HepG2 (cell line): Measurements from ENCODE around the gene SPRYD3. TPM values are rescaled to one million over a fixed set of nuclear protein-coding genes. Genes with fewer than 3 reads are reported as not detected.

Source experiments
- AGO2 ChIP-seq: fragments of 200-400 bp; formaldehyde crosslinking; optimal IDR thresholded peaks from 2 replicates; pipeline ENCODE3; 2017; ENCODE audit warnings: mild to moderate bottlenecking, low read depth, low read length, moderate library complexity
- ESRRA ChIP-seq: sonication (generic); formaldehyde crosslinking; IDR thresholded peaks from 2 replicates; pipeline ENCODE4 v1.5.1; 2020; ENCODE audit warnings: mild to moderate bottlenecking, low read depth, missing genetic modification reagents
- ETS1 ChIP-seq: sonication (generic); formaldehyde crosslinking; IDR thresholded peaks from 2 replicates; pipeline ENCODE4 v1.4.0; 2020; ENCODE audit warnings: missing genetic modification reagents
- GABPA ChIP-seq, 2 experiments: IDR thresholded peaks; 2 replicates each; pipeline ENCODE4 v1.6.1; 2011 to 2016; ENCODE audit warnings: low read depth in 2 of 2, low read length in 1 of 2, missing biosample characterization in 1 of 2, missing genetic modification characterization in 1 of 2
- GATAD1 ChIP-seq: IDR thresholded peaks from 2 replicates; pipeline ENCODE4 v1.6.1; 2016; ENCODE audit warnings: missing genetic modification reagents, missing compliant biosample characterization
- HNRNPK ChIP-seq: fragments of 200-400 bp; formaldehyde crosslinking; IDR thresholded peaks from 2 replicates; pipeline ENCODE4 v1.6.1; 2018; ENCODE audit warnings: low read length, low read depth, moderate library complexity, mild to moderate bottlenecking; ENCODE audit not compliant: poor library complexity, severe bottlenecking
- MEIS1 ChIP-seq: sonication (generic); formaldehyde crosslinking; IDR thresholded peaks from 2 replicates; pipeline ENCODE4 v1.9.0; 2021; ENCODE audit warnings: mild to moderate bottlenecking, missing genetic modification reagents, moderate library complexity, borderline replicate concordance
- MZF1 ChIP-seq: sonication (generic); formaldehyde crosslinking; IDR thresholded peaks from 2 replicates; pipeline ENCODE4 v1.8.1; 2023; ENCODE audit warnings: mild to moderate bottlenecking, missing genetic modification reagents, borderline replicate concordance
- ZBTB20 ChIP-seq: sonication (generic); formaldehyde crosslinking; IDR thresholded peaks from 2 replicates; pipeline ENCODE4 v1.8.1; 2023; ENCODE audit warnings: missing genetic modification reagents, low read depth, mild to moderate bottlenecking, borderline replicate concordance
- ZFP1 ChIP-seq: IDR thresholded peaks from 2 replicates; pipeline ENCODE4 v1.6.1; 2016
- ZFP37 ChIP-seq: sonication (generic); formaldehyde crosslinking; IDR thresholded peaks from 2 replicates; pipeline ENCODE4 v1.4.0; 2020; ENCODE audit warnings: missing genetic modification reagents, borderline replicate concordance
- ZNF225 ChIP-seq: sonication (generic); formaldehyde crosslinking; IDR thresholded peaks from 2 replicates; pipeline ENCODE4 v1.4.0; 2020; ENCODE audit warnings: mild to moderate bottlenecking, missing genetic modification reagents
- ZNF230 ChIP-seq: sonication (generic); formaldehyde crosslinking; IDR thresholded peaks from 2 replicates; pipeline ENCODE4 v1.4.0; 2020; ENCODE audit warnings: mild to moderate bottlenecking, missing genetic modification reagents
- ZNF232 ChIP-seq: sonication (generic); formaldehyde crosslinking; IDR thresholded peaks from 2 replicates; pipeline ENCODE4 v1.4.0; 2020; ENCODE audit warnings: missing genetic modification reagents, borderline replicate concordance
- ZNF382 ChIP-seq: sonication (generic); formaldehyde crosslinking; IDR thresholded peaks from 2 replicates; pipeline ENCODE4 v1.5.0; 2020; ENCODE audit warnings: missing genetic modification reagents, mild to moderate bottlenecking, borderline replicate concordance
- ZNF468 ChIP-seq: sonication (generic); formaldehyde crosslinking; IDR thresholded peaks from 2 replicates; pipeline ENCODE4 v1.8.0; 2022; ENCODE audit warnings: mild to moderate bottlenecking, moderate library complexity, missing genetic modification reagents
- ZNF512B ChIP-seq: sonication (generic); formaldehyde crosslinking; IDR thresholded peaks from 2 replicates; pipeline ENCODE4 v1.5.1; 2020; ENCODE audit warnings: missing genetic modification reagents, mild to moderate bottlenecking, borderline replicate concordance
- ZNF724P ChIP-seq: sonication (generic); formaldehyde crosslinking; IDR thresholded peaks from 2 replicates; pipeline ENCODE4 v1.8.0; 2022; ENCODE audit warnings: missing genetic modification reagents, borderline replicate concordance
- polyA plus RNA-seq, 8 experiments: library from polyadenylated mRNA; depleted of rRNA in 3 of 8; stranded (reverse) in 7 of 8; unstranded in 1 of 8; fragments of >200 nt; fragmentation: Illumina TruSeq in 4 of 8; extraction: Trizol in 4 of 8; gene quantifications; 2 replicates each; pipeline versions ENCODE4 v1.2.1 to v1.2.3, GENCODE V29; 2011 to 2016; ENCODE audit warnings: low read depth in 4 of 8, missing spikeins in 1 of 8, mixed read lengths in 1 of 8; ENCODE audit not compliant: insufficient read depth in 1 of 8
- total RNA-seq, 5 experiments: library from RNA; depleted of rRNA; stranded (reverse); fragments of >200 nt; fragmentation: Illumina TruSeq; extraction: Trizol; gene quantifications; 2 replicates each; pipeline ENCODE4 v1.2.3, GENCODE V29; 2016; ENCODE audit warnings: low read depth in 1 of 5
- TF ChIP-seq, protein P1 (sequence below): sonication (generic); formaldehyde crosslinking; IDR thresholded peaks from 2 replicates; pipeline ENCODE4 v1.4.0; 2020; ENCODE audit warnings: missing genetic modification reagents

The SPRYD3 gene
- total and polyA plus RNA-seq, 2 of the 13 experiments (the other 11 are each of a cell fraction or from before 2014, with no cell fraction given) = 9.0 to 9.2 TPM

DNA sequence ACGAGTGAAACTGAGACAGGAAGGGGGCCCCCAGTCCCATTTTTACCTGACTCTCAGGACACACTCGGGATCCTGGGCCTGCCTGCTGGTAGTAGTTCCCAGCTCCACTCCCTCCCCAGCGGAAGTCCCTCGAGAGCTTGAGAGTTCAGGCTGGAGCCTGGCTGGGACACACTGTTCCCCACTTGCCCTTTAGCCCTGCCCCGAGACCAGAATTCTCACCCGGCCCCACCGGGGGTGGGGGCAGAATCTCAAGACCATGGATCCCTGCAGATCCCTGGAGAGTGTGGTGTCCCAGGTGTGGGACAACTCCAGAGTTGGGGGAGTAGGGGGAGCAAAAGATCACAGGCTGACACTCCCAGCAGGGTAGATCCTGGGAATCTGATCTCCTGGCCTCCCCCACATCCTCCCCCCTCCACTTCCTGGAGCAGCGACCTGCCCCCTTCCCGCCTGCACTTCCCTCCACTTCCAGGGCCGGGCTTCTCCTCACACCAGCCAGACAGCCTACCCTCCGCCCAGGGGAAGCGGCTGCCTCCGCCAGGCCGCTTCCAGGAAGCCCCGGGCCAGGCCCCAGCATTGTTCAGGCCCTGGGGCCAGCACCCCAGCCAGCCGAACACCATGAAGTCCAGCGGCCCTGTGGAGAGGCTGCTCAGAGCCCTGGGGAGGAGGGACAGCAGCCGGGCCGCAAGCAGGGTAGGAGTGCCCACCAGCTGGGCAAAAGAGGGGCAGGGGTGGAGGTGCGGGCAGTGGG, 29.4 kb downstream of the SPRYD3 start, which contains the start of gene TNS2 (continued):
- TF ChIP-seq MZF1 = no peak
- no peak for TF ChIP-seq ZNF382
- no peak for TF ChIP-seq GATAD1
- no peak for TF ChIP-seq ZNF468 (CRISPR knock-in tag)
- no peak for TF ChIP-seq GABPA (IDR thresholded peaks at IDR 0.05; ENCODE audit: low read depth, low read length)
- TF ChIP-seq GABPA (CRISPR knock-in tag; IDR thresholded peaks at IDR 0.05; ENCODE audit: low read depth) = peak; percentile 73; the same call in 1 of the 2 replicates
- no peak for TF ChIP-seq ZNF724P (CRISPR knock-in tag)
- TF ChIP-seq ZBTB20 (CRISPR knock-in tag) = no peak; the same call in 1 of the 2 replicates
- TF ChIP-seq AGO2 = peak; percentile 79
- TF ChIP-seq, protein P1, sequence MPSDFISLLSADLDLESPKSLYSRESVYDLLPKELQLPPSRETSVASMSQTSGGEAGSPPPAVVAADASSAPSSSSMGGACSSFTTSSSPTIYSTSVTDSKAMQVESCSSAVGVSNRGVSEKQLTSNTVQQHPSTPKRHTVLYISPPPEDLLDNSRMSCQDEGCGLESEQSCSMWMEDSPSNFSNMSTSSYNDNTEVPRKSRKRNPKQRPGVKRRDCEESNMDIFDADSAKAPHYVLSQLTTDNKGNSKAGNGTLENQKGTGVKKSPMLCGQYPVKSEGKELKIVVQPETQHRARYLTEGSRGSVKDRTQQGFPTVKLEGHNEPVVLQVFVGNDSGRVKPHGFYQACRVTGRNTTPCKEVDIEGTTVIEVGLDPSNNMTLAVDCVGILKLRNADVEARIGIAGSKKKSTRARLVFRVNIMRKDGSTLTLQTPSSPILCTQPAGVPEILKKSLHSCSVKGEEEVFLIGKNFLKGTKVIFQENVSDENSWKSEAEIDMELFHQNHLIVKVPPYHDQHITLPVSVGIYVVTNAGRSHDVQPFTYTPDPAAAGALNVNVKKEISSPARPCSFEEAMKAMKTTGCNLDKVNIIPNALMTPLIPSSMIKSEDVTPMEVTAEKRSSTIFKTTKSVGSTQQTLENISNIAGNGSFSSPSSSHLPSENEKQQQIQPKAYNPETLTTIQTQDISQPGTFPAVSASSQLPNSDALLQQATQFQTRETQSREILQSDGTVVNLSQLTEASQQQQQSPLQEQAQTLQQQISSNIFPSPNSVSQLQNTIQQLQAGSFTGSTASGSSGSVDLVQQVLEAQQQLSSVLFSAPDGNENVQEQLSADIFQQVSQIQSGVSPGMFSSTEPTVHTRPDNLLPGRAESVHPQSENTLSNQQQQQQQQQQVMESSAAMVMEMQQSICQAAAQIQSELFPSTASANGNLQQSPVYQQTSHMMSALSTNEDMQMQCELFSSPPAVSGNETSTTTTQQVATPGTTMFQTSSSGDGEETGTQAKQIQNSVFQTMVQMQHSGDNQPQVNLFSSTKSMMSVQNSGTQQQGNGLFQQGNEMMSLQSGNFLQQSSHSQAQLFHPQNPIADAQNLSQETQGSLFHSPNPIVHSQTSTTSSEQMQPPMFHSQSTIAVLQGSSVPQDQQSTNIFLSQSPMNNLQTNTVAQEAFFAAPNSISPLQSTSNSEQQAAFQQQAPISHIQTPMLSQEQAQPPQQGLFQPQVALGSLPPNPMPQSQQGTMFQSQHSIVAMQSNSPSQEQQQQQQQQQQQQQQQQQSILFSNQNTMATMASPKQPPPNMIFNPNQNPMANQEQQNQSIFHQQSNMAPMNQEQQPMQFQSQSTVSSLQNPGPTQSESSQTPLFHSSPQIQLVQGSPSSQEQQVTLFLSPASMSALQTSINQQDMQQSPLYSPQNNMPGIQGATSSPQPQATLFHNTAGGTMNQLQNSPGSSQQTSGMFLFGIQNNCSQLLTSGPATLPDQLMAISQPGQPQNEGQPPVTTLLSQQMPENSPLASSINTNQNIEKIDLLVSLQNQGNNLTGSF (CRISPR knock-in tag) = no peak
- no peak for TF ChIP-seq MEIS1
- TF ChIP-seq ZFP37 (CRISPR knock-in tag) = peak; percentile 18; the same call in 1 of the 2 replicates
- TF ChIP-seq ESRRA (CRISPR knock-in tag) = no peak
- TF ChIP-seq ZFP1 = no peak
- TF ChIP-seq HNRNPK = peak; percentile 70
- no peak for TF ChIP-seq ETS1 (CRISPR knock-in tag)
- no peak for TF ChIP-seq ZNF230 (CRISPR knock-in tag)
- no peak for TF ChIP-seq ZNF225
- no peak; the same call in 1 of the 2 replicates for TF ChIP-seq ZNF232 (CRISPR knock-in tag)
- no peak for TF ChIP-seq ZNF512B (CRISPR knock-in tag)
